ENCODE results near the gene MOCS1. TPM values are rescaled to one million over a fixed set of nuclear protein-coding genes. Genes with fewer than 3 reads are reported as not detected.

MOCS1 gene
- total RNA-seq, 2 experiments from 2014 or later, result 2.0 to 2.7 TPM

GRCh38 chr6:39923861-39924260 lies 10.4 kb downstream of the MOCS1 start:
- Mint-ChIP-seq H3K9me3 (no peaks in the 10 kb centered on the region), H3K27ac (no peak overlapping the region), H3K4me3 (no peak overlapping the region), H3K4me1 (ENCODE audit: low read depth) (peaks cover 21% of the 10 kb centered on the region), H3K36me3 (ENCODE audit: low read depth) (peaks cover 47% of the 10 kb centered on the region), H3K27me3 (no peaks in the 10 kb centered on the region)
- POLR2A ChIA-PET, result interaction anchor here (0.6 kb wide), 1 partner anchor 12 kb away, joined by 3 read pairs; no protein-coding TSS in a partner anchor
- no peak for TF ChIP-seq CTCF (IDR thresholded peaks at IDR 0.05)
- Histone ChIP-seq H3K9me3 (ENCODE audit: control insufficient read depth in 1 of 2, insufficient read depth in 1 of 2, low read length in 2 of 2) (peaks cover 0 to 16% of the 10 kb centered on the region in 2 experiments), H3K36me3 (ENCODE audit: insufficient read depth, low read length) (no peaks in the 10 kb centered on the region), H3K27me3 (ENCODE audit: control insufficient read depth in 1 of 2, insufficient read depth in 2 of 2, low read length in 2 of 2) (no peaks in the 10 kb centered on the region), H3K4me1 (ENCODE audit: insufficient read depth, low read length) (no peaks in the 10 kb centered on the region), H3K27ac (ENCODE audit: low read depth in 1 of 2, low read length in 2 of 2) (no peak overlapping the region), H3K4me3 (ENCODE audit: low read length) (no peak overlapping the region)
- CTCF ChIA-PET, result no interaction called here
- DNase-seq (no peak), ATAC-seq (ENCODE audit: poor library complexity) (no peak)
- intact Hi-C loops (cut with DNase I, micrococcal nuclease), result no loop called here

GRCh38 chr6:39923394-39923793 lies 10.9 kb downstream of the MOCS1 start:
- DNase-seq, result no peak
- Mint-ChIP-seq H3K36me3 (ENCODE audit: low read depth) (peaks cover 47% of the 10 kb centered on the region), H3K9me3 (no peaks in the 10 kb centered on the region), H3K27ac (no peak overlapping the region), H3K4me1 (ENCODE audit: low read depth) (peaks cover 21% of the 10 kb centered on the region), H3K27me3 (no peaks in the 10 kb centered on the region), H3K4me3 (no peak overlapping the region)
- peaks cover 0 to 16% of the 10 kb centered on the region in 2 experiments for H3K9me3 ChIP-seq (ENCODE audit: control insufficient read depth in 1 of 2, insufficient read depth in 1 of 2, low read length in 2 of 2)
- no peaks in the 10 kb centered on the region for H3K27me3 ChIP-seq (ENCODE audit: control insufficient read depth in 1 of 2, insufficient read depth in 2 of 2, low read length in 2 of 2)
- ATAC-seq (ENCODE audit: poor library complexity), result no peak
- intact Hi-C loops (cut with DNase I, micrococcal nuclease), result no loop called here
- no peak overlapping the region for H3K27ac ChIP-seq (ENCODE audit: low read depth in 1 of 2, low read length in 2 of 2)
- H3K36me3 ChIP-seq (ENCODE audit: insufficient read depth, low read length), result no peaks in the 10 kb centered on the region
- no peaks in the 10 kb centered on the region for H3K4me1 ChIP-seq (ENCODE audit: insufficient read depth, low read length)
- POLR2A ChIA-PET, result interaction anchor here (0.6 kb wide), 1 partner anchor 12 kb away, joined by 3 read pairs; no protein-coding TSS in a partner anchor
- H3K4me3 ChIP-seq (ENCODE audit: low read length), result no peak overlapping the region
- no peak for TF ChIP-seq CTCF (IDR thresholded peaks at IDR 0.05)
- CTCF ChIA-PET, result no interaction called here

GRCh38 chr6:39922821-39923220 lies 11.4 kb downstream of the MOCS1 start:
- no peaks in the 10 kb centered on the region for H3K36me3 ChIP-seq (ENCODE audit: insufficient read depth, low read length)
- ChIA-PET CTCF (no interaction called here), POLR2A (no interaction called here)
- Mint-ChIP-seq H3K36me3 (ENCODE audit: low read depth) (peaks cover 47% of the 10 kb centered on the region), H3K9me3 (no peaks in the 10 kb centered on the region), H3K4me3 (no peak overlapping the region), H3K27me3 (no peaks in the 10 kb centered on the region), H3K4me1 (ENCODE audit: low read depth) (peaks cover 21% of the 10 kb centered on the region), H3K27ac (no peak overlapping the region)
- no peaks in the 10 kb centered on the region for H3K27me3 ChIP-seq (ENCODE audit: control insufficient read depth in 1 of 2, insufficient read depth in 2 of 2, low read length in 2 of 2)
- DNase-seq (no peak), ATAC-seq (ENCODE audit: poor library complexity) (no peak)
- intact Hi-C loops (cut with DNase I, micrococcal nuclease), result no loop called here
- H3K9me3 ChIP-seq (ENCODE audit: control insufficient read depth in 1 of 2, insufficient read depth in 1 of 2, low read length in 2 of 2), result peaks cover 0 to 16% of the 10 kb centered on the region in 2 experiments
- no peak for TF ChIP-seq CTCF (IDR thresholded peaks at IDR 0.05)
- H3K4me3 ChIP-seq (ENCODE audit: low read length), result no peak overlapping the region
- no peak overlapping the region for H3K27ac ChIP-seq (ENCODE audit: low read depth in 1 of 2, low read length in 2 of 2)
- H3K4me1 ChIP-seq (ENCODE audit: insufficient read depth, low read length), result no peaks in the 10 kb centered on the region

All from CD4-positive, alpha-beta T cell (primary cell).